Neural cell (in vitro differentiated cells): ENCODE results near the gene MCOLN3. TPM values are rescaled to one million over a fixed set of nuclear protein-coding genes. Genes with fewer than 3 reads are reported as not detected.

Experiments
- H2AFZ ChIP-seq: fragments of 200-600, 300-800 bp; sonication (generic), shearing (Covaris generic); 2 replicates; pipeline ENCODE4 v1.6.0; 2014; ENCODE audit warnings: low read depth, mild to moderate bottlenecking, antibody characterized with exemption, low read length, moderate library complexity
- H3F3A ChIP-seq: fragments of 200-600 bp; shearing (Covaris generic); 2 replicates; pipeline ENCODE4 v1.6.1; 2016; ENCODE audit warnings: mild to moderate bottlenecking, moderate library complexity, mixed read lengths, antibody characterized with exemption, low read length; ENCODE audit not compliant: insufficient read depth, poor library complexity, severe bottlenecking
- H3K27ac ChIP-seq: fragments of 200-600, 300-800 bp; sonication (generic), shearing (Covaris generic); 2 replicates; pipeline ENCODE4 v1.5.1; 2014; ENCODE audit warnings: mild to moderate bottlenecking, low read length, moderate library complexity
- H3K27me3 ChIP-seq: fragments of 300-800, 200-600 bp; sonication (generic), shearing (Covaris generic); 2 replicates; pipeline ENCODE4 v1.6.0; 2014; ENCODE audit warnings: mild to moderate bottlenecking, low read depth, low read length, moderate library complexity; ENCODE audit not compliant: insufficient read depth
- H3K36me3 ChIP-seq: fragments of 300-800, 200-600 bp; sonication (generic), shearing (Covaris generic); 2 replicates; pipeline ENCODE4 v1.5.1; 2014; ENCODE audit warnings: mild to moderate bottlenecking, antibody characterized with exemption, low read length, moderate library complexity; ENCODE audit not compliant: insufficient read depth
- H3K4me2 ChIP-seq: fragments of 300-800, 200-600 bp; sonication (generic), shearing (Covaris generic); 2 replicates; pipeline ENCODE4 v1.6.0; 2014; ENCODE audit warnings: mild to moderate bottlenecking, low read length
- H3K4me3 ChIP-seq: fragments of 300-800, 200-600 bp; sonication (generic), shearing (Covaris generic); 2 replicates; pipeline ENCODE4 v1.5.1; 2014; ENCODE audit warnings: mild to moderate bottlenecking, low read length, moderate library complexity
- H3K79me2 ChIP-seq: fragments of 200-600 bp; shearing (Covaris generic); replicated peaks from 2 replicates; pipeline ENCODE4 v1.6.0; 2014; ENCODE audit warnings: mild to moderate bottlenecking, low read length, moderate library complexity; ENCODE audit not compliant: insufficient read depth
- H3K9ac ChIP-seq: fragments of 300-800, 200-600 bp; sonication (generic), shearing (Covaris generic); 2 replicates; pipeline ENCODE4 v1.6.1; 2016; ENCODE audit warnings: mild to moderate bottlenecking, low read length, mixed read lengths
- H3K9me2 ChIP-seq: fragments of 200-600 bp; shearing (Covaris generic); 2 replicates; pipeline ENCODE4 v1.6.1; 2016; ENCODE audit warnings: mild to moderate bottlenecking, low read length, mixed read lengths; ENCODE audit not compliant: insufficient read depth
- H3K9me3 ChIP-seq: fragments of 200-600, 300-800 bp; sonication (generic), shearing (Covaris generic); 2 replicates; pipeline ENCODE4 v1.6.1; 2016; ENCODE audit warnings: mild to moderate bottlenecking, mixed run types, low read length, moderate library complexity, mixed read lengths
- H4K20me1 ChIP-seq: fragments of 200-600 bp; shearing (Covaris generic); 2 replicates; pipeline ENCODE4 v1.6.1; 2016; ENCODE audit warnings: mild to moderate bottlenecking, mixed run types; ENCODE audit not compliant: insufficient read depth
- EP300 ChIP-seq: fragments of 450-650 bp; conservative IDR thresholded peaks from 2 replicates; pipeline ENCODE4 v1.6.1; 2014; ENCODE audit warnings: antibody characterized with exemption, mild to moderate bottlenecking, moderate library complexity; ENCODE audit not compliant: poor library complexity, severe bottlenecking
- EZH2 ChIP-seq: fragments of 200-600, 300-800 bp; shearing (Covaris generic), sonication (generic); IDR thresholded peaks from 2 replicates; pipeline ENCODE4 v1.6.1; 2014; ENCODE audit warnings: antibody characterized with exemption, low read length, borderline replicate concordance, mild to moderate bottlenecking; ENCODE audit not compliant: insufficient read depth, poor library complexity, severe bottlenecking
- MXI1 ChIP-seq: fragments of 450-650 bp; conservative IDR thresholded peaks from 2 replicates; pipeline ENCODE4 v1.6.1; 2014; ENCODE audit warnings: antibody characterized with exemption, mild to moderate bottlenecking; ENCODE audit not compliant: poor library complexity, severe bottlenecking
- POLR2AphosphoS5 ChIP-seq: IDR thresholded peaks from 2 replicates; pipeline ENCODE4 v1.6.1; 2012
- RAD21 ChIP-seq: fragments of 450-650 bp; conservative IDR thresholded peaks from 2 replicates; pipeline ENCODE4 v1.6.1; 2014; ENCODE audit warnings: antibody characterized with exemption, mild to moderate bottlenecking, moderate library complexity
- SMC3 ChIP-seq: fragments of 450-650 bp; conservative IDR thresholded peaks from 2 replicates; pipeline ENCODE4 v1.6.1; 2014; ENCODE audit warnings: antibody characterized with exemption, mild to moderate bottlenecking, moderate library complexity; ENCODE audit not compliant: poor library complexity
- TAF1 ChIP-seq: IDR thresholded peaks from 2 replicates; pipeline ENCODE4 v1.6.1; 2012; ENCODE audit warnings: low read depth
- polyA plus RNA-seq: library from polyadenylated mRNA; depleted of rRNA; stranded (reverse); fragments of >200 nt; gene quantifications from 2 replicates; pipeline ENCODE4 v1.2.3, GENCODE V29; 2014
- TF ChIP-seq, protein P1 (sequence below): fragments of 450-650 bp; IDR thresholded peaks from 2 replicates; pipeline ENCODE4 v1.5.1; 2014; ENCODE audit warnings: antibody characterized with exemption, mild to moderate bottlenecking, moderate library complexity; ENCODE audit not compliant: poor library complexity, severe bottlenecking
- TF ChIP-seq, protein P2 (sequence below): IDR thresholded peaks from 2 replicates; pipeline ENCODE4 v1.6.1; 2012; ENCODE audit warnings: borderline replicate concordance

Gene MCOLN3
- polyA plus RNA-seq, 1 donor from 2014 or later, result not detected

DNA sequence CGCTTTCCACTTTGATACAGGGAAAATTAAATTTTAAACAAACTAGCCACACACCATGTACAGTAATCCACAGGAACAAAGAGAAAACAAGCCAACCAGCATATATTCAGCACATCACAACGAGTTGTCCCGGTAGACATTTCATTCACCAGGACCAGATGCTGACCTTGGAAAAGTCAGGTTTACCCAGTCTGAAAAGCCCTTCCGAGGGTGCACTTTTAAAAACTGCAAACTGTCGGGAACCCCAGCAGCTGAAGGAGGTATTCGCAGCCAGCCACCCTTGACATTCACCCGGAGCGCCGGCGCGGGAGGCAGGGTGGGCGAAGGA is 1.2 kb downstream of the MCOLN3 start:
- H4K20me1 ChIP-seq, result no peaks in the 10 kb centered on the region
- H3K4me2 ChIP-seq, result no peak overlapping the region
- peaks cover 75% of the 10 kb centered on the region for H3K27me3 ChIP-seq
- H3F3A ChIP-seq, result no peaks in the 10 kb centered on the region
- TF ChIP-seq POLR2AphosphoS5 (peak; percentile 34), SMC3 (no peak)
- no peaks in the 10 kb centered on the region for H3K79me2 ChIP-seq
- no peaks in the 10 kb centered on the region for H3K9me2 ChIP-seq
- H3K9ac ChIP-seq, result no peak overlapping the region
- H3K9me3 ChIP-seq, result no peaks in the 10 kb centered on the region
- no peaks in the 10 kb centered on the region for H3K36me3 ChIP-seq
- H3K4me3 ChIP-seq, result peak overlapping the region; percentile 53
- no peak overlapping the region for H3K27ac ChIP-seq
- H2AFZ ChIP-seq, result no peak overlapping the region

DNA sequence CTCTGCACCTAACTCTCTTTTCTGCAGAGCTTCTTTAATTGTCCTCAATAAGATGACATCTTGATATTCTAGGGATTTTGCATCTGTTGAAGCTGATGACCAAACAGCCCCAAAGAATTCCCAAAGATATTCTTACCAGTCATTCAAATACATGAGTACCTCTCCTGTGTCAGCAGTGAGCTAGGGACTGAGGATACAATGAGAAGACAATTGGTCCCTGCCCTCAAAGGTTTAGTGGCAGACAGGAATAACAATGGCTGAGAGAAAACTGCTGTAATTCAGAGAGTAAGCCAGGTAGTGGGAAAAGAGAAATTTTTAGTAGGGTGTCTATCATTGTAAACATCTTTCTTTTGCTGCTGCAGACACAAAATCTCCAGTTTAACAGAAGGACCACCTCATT is 5.9 kb downstream of the MCOLN3 start:
- H3K4me2 ChIP-seq, result no peak overlapping the region
- TF ChIP-seq MXI1 (no peak), TAF1 (no peak), EP300 (no peak), POLR2AphosphoS5 (no peak), EZH2 (no peak), SMC3 (no peak)
- TF ChIP-seq, protein P1, sequence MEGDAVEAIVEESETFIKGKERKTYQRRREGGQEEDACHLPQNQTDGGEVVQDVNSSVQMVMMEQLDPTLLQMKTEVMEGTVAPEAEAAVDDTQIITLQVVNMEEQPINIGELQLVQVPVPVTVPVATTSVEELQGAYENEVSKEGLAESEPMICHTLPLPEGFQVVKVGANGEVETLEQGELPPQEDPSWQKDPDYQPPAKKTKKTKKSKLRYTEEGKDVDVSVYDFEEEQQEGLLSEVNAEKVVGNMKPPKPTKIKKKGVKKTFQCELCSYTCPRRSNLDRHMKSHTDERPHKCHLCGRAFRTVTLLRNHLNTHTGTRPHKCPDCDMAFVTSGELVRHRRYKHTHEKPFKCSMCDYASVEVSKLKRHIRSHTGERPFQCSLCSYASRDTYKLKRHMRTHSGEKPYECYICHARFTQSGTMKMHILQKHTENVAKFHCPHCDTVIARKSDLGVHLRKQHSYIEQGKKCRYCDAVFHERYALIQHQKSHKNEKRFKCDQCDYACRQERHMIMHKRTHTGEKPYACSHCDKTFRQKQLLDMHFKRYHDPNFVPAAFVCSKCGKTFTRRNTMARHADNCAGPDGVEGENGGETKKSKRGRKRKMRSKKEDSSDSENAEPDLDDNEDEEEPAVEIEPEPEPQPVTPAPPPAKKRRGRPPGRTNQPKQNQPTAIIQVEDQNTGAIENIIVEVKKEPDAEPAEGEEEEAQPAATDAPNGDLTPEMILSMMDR, result no peak

DNA sequence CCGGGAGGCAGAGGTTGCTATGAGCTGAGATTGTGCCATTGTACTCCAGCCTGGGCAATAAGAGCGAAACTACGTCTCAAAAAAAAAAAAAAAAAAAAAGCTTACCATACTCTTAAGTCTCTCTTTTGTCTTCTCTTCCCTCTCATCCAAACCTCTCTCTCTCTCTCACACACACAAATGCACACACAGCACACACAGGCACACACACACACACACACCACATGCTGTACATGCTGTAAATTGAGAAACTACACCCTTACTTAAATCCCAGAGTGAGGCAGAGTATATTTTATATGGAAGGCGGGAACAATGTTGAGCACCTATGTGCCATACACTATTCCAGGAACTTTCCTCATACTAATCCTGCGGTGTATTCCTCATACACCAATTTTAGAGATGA is 6.5 kb downstream of the MCOLN3 start:
- no peaks in the 10 kb centered on the region for H3K79me2 ChIP-seq
- no peaks in the 10 kb centered on the region for H3K9me2 ChIP-seq
- peaks cover 25% of the 10 kb centered on the region for H3K27me3 ChIP-seq
- no peaks in the 10 kb centered on the region for H3K9me3 ChIP-seq
- H2AFZ ChIP-seq, result no peak overlapping the region
- no peak overlapping the region for H3K4me2 ChIP-seq
- no peaks in the 10 kb centered on the region for H4K20me1 ChIP-seq
- no peaks in the 10 kb centered on the region for H3F3A ChIP-seq
- H3K27ac ChIP-seq, result no peak overlapping the region
- H3K4me3 ChIP-seq, result no peak overlapping the region
- H3K9ac ChIP-seq, result no peak overlapping the region
- no peaks in the 10 kb centered on the region for H3K36me3 ChIP-seq
- TF ChIP-seq SMC3 (no peak), MXI1 (no peak), TAF1 (no peak), EP300 (no peak), POLR2AphosphoS5 (no peak), EZH2 (no peak), RAD21 (no peak)
- TF ChIP-seq, protein P2, sequence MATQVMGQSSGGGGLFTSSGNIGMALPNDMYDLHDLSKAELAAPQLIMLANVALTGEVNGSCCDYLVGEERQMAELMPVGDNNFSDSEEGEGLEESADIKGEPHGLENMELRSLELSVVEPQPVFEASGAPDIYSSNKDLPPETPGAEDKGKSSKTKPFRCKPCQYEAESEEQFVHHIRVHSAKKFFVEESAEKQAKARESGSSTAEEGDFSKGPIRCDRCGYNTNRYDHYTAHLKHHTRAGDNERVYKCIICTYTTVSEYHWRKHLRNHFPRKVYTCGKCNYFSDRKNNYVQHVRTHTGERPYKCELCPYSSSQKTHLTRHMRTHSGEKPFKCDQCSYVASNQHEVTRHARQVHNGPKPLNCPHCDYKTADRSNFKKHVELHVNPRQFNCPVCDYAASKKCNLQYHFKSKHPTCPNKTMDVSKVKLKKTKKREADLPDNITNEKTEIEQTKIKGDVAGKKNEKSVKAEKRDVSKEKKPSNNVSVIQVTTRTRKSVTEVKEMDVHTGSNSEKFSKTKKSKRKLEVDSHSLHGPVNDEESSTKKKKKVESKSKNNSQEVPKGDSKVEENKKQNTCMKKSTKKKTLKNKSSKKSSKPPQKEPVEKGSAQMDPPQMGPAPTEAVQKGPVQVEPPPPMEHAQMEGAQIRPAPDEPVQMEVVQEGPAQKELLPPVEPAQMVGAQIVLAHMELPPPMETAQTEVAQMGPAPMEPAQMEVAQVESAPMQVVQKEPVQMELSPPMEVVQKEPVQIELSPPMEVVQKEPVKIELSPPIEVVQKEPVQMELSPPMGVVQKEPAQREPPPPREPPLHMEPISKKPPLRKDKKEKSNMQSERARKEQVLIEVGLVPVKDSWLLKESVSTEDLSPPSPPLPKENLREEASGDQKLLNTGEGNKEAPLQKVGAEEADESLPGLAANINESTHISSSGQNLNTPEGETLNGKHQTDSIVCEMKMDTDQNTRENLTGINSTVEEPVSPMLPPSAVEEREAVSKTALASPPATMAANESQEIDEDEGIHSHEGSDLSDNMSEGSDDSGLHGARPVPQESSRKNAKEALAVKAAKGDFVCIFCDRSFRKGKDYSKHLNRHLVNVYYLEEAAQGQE, result no peak
- TF ChIP-seq, protein P1, result no peak

More for the DNA sequence above, 5.9 kb downstream of the MCOLN3 start:
- Histone ChIP-seq H3F3A (no peaks in the 10 kb centered on the region), H3K36me3 (no peaks in the 10 kb centered on the region), H3K9ac (no peak overlapping the region), H3K9me2 (no peaks in the 10 kb centered on the region), H3K27ac (no peak overlapping the region), H2AFZ (no peak overlapping the region), H3K27me3 (peaks cover 31% of the 10 kb centered on the region), H3K4me3 (no peak overlapping the region), H3K9me3 (no peaks in the 10 kb centered on the region), H3K79me2 (no peaks in the 10 kb centered on the region), H4K20me1 (no peaks in the 10 kb centered on the region)
